Bronchial epithelial cell (primary cell): ENCODE data around the gene ADGRL3. TPM values are rescaled to one million over a fixed set of nuclear protein-coding genes. Genes with fewer than 3 reads are reported as not detected.

Source experiments
- DNase-seq: peaks from one replicate; pipeline ENCODE4 v3.0.0-alpha.2; 2010; ENCODE audit warnings: low read depth
- FAIRE-seq: peaks from 2 replicates; lab custom pipeline; 2011; peaks lifted over from hg19 to GRCh38; lab: Jason Lieb, UNC
- H3K27me3 ChIP-seq: 2 replicates; pipeline ENCODE4 v1.5.1; 2011; ENCODE audit warnings: low read length; ENCODE audit not compliant: control insufficient read depth, insufficient read depth
- H3K36me3 ChIP-seq: 2 replicates; pipeline ENCODE4 v1.5.1; 2011; ENCODE audit warnings: low read length; ENCODE audit not compliant: control insufficient read depth, insufficient read depth
- H3K4me3 ChIP-seq: 2 replicates; pipeline ENCODE4 v1.5.1; 2011; ENCODE audit warnings: mild to moderate bottlenecking, low read depth, low read length, control low read depth
- CTCF ChIP-seq: IDR thresholded peaks from 2 replicates; pipeline ENCODE4 v1.5.1; 2011; ENCODE audit warnings: mild to moderate bottlenecking, moderate library complexity, low read length, control low read depth, inconsistent platforms; ENCODE audit not compliant: insufficient read depth, severe bottlenecking
- total RNA-seq: library from RNA; depleted of rRNA; stranded (reverse); fragments of >200 nt; gene quantifications from 2 replicates; pipeline ENCODE4 v1.2.1, GENCODE V29; 2014

The ADGRL3 gene
- total RNA-seq, 1 donor from 2014 or later, result under 0.01 TPM

DNA sequence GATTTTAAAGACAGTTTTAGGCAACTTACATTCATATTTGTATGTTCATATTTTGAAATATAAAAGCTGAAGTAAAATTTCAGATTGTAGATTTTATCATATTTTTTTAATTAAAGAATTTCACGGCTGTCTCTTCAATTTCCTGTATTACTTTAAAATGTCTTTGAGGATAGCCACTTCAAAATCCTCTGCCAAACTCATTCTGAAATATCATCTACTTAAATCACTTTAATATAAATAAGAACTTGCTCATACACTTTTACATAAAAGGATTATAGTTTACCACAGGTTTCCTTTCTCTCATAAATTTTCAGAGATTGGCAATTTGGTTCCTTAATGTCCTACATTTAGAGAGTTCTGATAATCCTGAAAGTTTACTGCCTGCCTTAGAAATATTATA is 478.2 kb downstream of the ADGRL3 start:
- Histone ChIP-seq H3K4me3 (no peak overlapping the region), H3K36me3 (no peaks in the 10 kb centered on the region), H3K27me3 (no peaks in the 10 kb centered on the region)
- no peak for DNase-seq
- no peak for TF ChIP-seq CTCF
- no peak for FAIRE-seq

- no peaks in the 10 kb centered on the region for H3K27me3 ChIP-seq
- FAIRE-seq, result no peak
These were observed 493.4 kb downstream of the ADGRL3 start for GRCh38 chr4:61693520-61693919.

GRCh38 chr4:61714387-61714911 is 514.3 kb downstream of the ADGRL3 start:
- no peak for TF ChIP-seq CTCF
- Histone ChIP-seq H3K36me3 (no peaks in the 10 kb centered on the region), H3K4me3 (no peak overlapping the region), H3K27me3 (no peaks in the 10 kb centered on the region)
- no peak for FAIRE-seq
- DNase-seq, result no peak

More at GRCh38 chr4:61693520-61693919, 493.4 kb downstream of the ADGRL3 start:
- H3K4me3 ChIP-seq, result no peak overlapping the region
- H3K36me3 ChIP-seq, result no peaks in the 10 kb centered on the region
- TF ChIP-seq CTCF, result no peak
- DNase-seq, result no peak

- Histone ChIP-seq H3K4me3 (no peak overlapping the region), H3K36me3 (no peaks in the 10 kb centered on the region), H3K27me3 (no peaks in the 10 kb centered on the region)
- FAIRE-seq (no peak), DNase-seq (no peak)
- no peak for TF ChIP-seq CTCF
These were observed 516.3 kb downstream of the ADGRL3 start for GRCh38 chr4:61716426-61716825.

- no peaks in the 10 kb centered on the region for H3K36me3 ChIP-seq
- no peaks in the 10 kb centered on the region for H3K27me3 ChIP-seq
- DNase-seq (no peak), FAIRE-seq (no peak)
- TF ChIP-seq CTCF, result no peak
- no peak overlapping the region for H3K4me3 ChIP-seq
These were observed 523.4 kb downstream of the ADGRL3 start for GRCh38 chr4:61723492-61723891.

DNA sequence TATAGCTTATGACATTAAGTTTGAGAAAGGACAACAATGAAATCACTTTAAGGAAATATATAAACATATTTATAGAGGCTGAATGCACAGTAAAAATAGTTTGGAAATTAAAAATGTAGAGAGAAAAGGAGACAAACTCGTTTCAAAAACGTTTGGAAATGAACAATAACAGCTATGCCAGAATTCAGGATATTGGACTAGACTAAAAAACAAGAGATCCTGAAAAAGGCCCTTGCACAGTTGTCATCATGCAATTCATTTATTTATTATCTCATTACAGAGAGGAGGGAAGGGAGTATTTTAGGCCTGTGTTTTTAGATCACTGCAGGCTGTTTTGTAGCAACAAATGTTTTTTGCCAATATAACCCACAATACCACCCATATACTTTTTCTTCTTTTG is 527.2 kb downstream of the ADGRL3 start:
- no peak for DNase-seq
- Histone ChIP-seq H3K4me3 (no peak overlapping the region), H3K27me3 (no peaks in the 10 kb centered on the region), H3K36me3 (no peaks in the 10 kb centered on the region)
- FAIRE-seq, result no peak
- TF ChIP-seq CTCF, result no peak
